Neuron (in vitro differentiated cells): ENCODE results near the gene LARGE1.

ENCODE experiments used
- H2AFZ ChIP-seq: one replicate; pipeline ENCODE4 v1.6.1; 2013; ENCODE audit warnings: low read depth, mild to moderate bottlenecking, inconsistent platforms, low read length, moderate library complexity
- H3K27me3 ChIP-seq: one replicate; pipeline ENCODE4 v1.6.1; 2013; ENCODE audit warnings: low read length; ENCODE audit not compliant: insufficient read depth
- H3K36me3 ChIP-seq: one replicate; pipeline ENCODE4 v1.6.1; 2013; ENCODE audit warnings: low read length; ENCODE audit not compliant: insufficient read depth
- H3K4me1 ChIP-seq: one replicate; pipeline ENCODE4 v1.6.1; 2013; ENCODE audit warnings: low read length; ENCODE audit not compliant: insufficient read depth
- H3K4me3 ChIP-seq: 2 replicates; pipeline ENCODE4 v1.5.1; 2013; ENCODE audit warnings: mild to moderate bottlenecking, low read length, moderate library complexity
- H3K9me3 ChIP-seq: one replicate; pipeline ENCODE4 v1.6.1; 2013; ENCODE audit warnings: low read length

LARGE1 gene

GRCh38 chr22:33426451-33426850 lies 493.8 kb downstream of the LARGE1 start:
- Histone ChIP-seq H3K4me1 (no peaks in the 10 kb centered on the region), H3K36me3 (peaks cover 12% of the 10 kb centered on the region), H3K27me3 (no peaks in the 10 kb centered on the region), H3K9me3 (no peaks in the 10 kb centered on the region), H3K4me3 (no peak overlapping the region), H2AFZ (no peak overlapping the region)

- H2AFZ ChIP-seq, result no peak overlapping the region
- no peaks in the 10 kb centered on the region for H3K27me3 ChIP-seq
- H3K4me1 ChIP-seq, result no peaks in the 10 kb centered on the region
- H3K9me3 ChIP-seq, result peaks cover 3% of the 10 kb centered on the region
- H3K4me3 ChIP-seq, result no peak overlapping the region
- H3K36me3 ChIP-seq, result no peaks in the 10 kb centered on the region
Observed at GRCh38 chr22:33421859-33422258, 498.4 kb downstream of the LARGE1 start.

DNA sequence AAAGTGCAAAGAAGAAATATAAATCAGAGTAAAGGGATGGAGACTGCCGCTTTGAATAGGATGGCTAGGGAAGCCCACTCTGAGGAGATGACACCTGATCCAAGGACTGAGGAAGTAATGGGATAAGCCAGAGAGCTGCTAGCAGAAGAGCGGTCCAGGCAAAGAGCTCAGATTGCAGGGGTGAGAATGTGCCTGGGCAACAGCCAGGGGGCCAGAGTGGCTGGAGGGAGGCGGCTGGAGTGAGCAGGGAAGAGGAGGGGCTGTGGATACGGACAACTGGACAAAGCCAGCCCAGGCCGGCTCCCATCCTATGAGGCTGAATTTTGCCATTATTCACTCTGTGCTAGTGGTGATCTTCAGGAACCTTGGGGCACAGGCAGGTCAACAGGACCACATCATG lies 501.8 kb downstream of the LARGE1 start:
- Histone ChIP-seq H3K9me3 (peaks cover 3% of the 10 kb centered on the region), H3K4me1 (no peaks in the 10 kb centered on the region), H3K36me3 (no peaks in the 10 kb centered on the region), H3K27me3 (no peaks in the 10 kb centered on the region), H3K4me3 (no peak overlapping the region), H2AFZ (no peak overlapping the region)

DNA sequence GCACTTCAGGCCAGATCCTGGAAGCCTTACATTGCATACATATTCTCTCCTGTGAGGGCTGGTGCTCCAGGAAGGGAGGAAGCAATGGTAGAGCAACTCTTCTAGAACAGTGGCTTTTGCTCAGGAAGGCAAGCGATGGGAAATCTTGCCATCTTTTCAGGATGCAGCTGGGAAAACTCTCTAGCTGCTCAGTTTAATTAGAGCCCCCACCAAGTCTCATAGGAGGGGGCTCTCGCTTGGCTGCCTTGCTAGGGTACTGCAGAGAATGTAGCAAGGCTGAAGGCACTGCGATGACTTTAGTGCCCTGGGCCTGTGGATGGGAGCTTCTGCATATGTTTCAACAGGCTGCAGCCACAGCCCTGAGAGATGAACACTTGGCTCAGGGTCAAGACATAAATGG lies 504.9 kb downstream of the LARGE1 start:
- H3K4me3 ChIP-seq, result no peak overlapping the region
- no peaks in the 10 kb centered on the region for H3K27me3 ChIP-seq
- H3K9me3 ChIP-seq, result peaks cover 3% of the 10 kb centered on the region
- no peak overlapping the region for H2AFZ ChIP-seq
- no peaks in the 10 kb centered on the region for H3K4me1 ChIP-seq
- no peaks in the 10 kb centered on the region for H3K36me3 ChIP-seq

GRCh38 chr22:33409079-33409478 lies 511.2 kb downstream of the LARGE1 start:
- no peak overlapping the region for H3K4me3 ChIP-seq
- H3K36me3 ChIP-seq, result no peaks in the 10 kb centered on the region
- H3K9me3 ChIP-seq, result no peaks in the 10 kb centered on the region
- no peaks in the 10 kb centered on the region for H3K27me3 ChIP-seq
- H3K4me1 ChIP-seq, result peaks cover 15% of the 10 kb centered on the region
- no peak overlapping the region for H2AFZ ChIP-seq

DNA sequence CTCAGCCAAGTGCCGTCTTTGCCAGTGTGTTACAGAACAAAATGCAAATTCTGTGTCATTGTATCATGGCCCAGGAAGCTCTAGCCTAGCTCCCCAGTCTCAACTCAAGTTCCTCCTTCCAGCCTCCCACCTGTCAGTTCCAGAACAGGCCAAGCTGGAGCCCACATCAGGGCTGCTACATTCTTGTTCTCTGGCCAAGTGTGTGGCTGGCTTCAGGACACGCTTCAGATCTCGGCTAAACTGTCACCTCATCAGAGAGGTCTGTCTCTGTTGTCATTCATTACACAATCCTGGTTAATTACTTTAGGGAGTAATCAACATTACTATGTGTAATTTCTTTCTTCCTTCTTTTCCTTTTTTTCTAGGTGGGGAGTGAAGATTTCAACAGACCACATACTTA lies 515.1 kb downstream of the LARGE1 start:
- H3K27me3 ChIP-seq, result no peaks in the 10 kb centered on the region
- peaks cover 15% of the 10 kb centered on the region for H3K4me1 ChIP-seq

GRCh38 chr22:33404723-33405122 lies 515.6 kb downstream of the LARGE1 start:
- peaks cover 2% of the 10 kb centered on the region for H3K9me3 ChIP-seq
- no peak overlapping the region for H3K4me3 ChIP-seq
- H3K36me3 ChIP-seq, result no peaks in the 10 kb centered on the region
- no peak overlapping the region for H2AFZ ChIP-seq
- H3K4me1 ChIP-seq, result peaks cover 15% of the 10 kb centered on the region
- H3K27me3 ChIP-seq, result no peaks in the 10 kb centered on the region

More for the DNA sequence above, 515.1 kb downstream of the LARGE1 start:
- Histone ChIP-seq H3K9me3 (no peaks in the 10 kb centered on the region), H2AFZ (no peak overlapping the region), H3K4me3 (no peak overlapping the region), H3K36me3 (no peaks in the 10 kb centered on the region)

GRCh38 chr22:33402325-33402724 lies 518.0 kb downstream of the LARGE1 start:
- H3K4me1 ChIP-seq, result peaks cover 15% of the 10 kb centered on the region
- H3K9me3 ChIP-seq, result peaks cover 2% of the 10 kb centered on the region
- no peaks in the 10 kb centered on the region for H3K27me3 ChIP-seq
- H3K36me3 ChIP-seq, result no peaks in the 10 kb centered on the region
- H3K4me3 ChIP-seq, result no peak overlapping the region
- H2AFZ ChIP-seq, result no peak overlapping the region

- Histone ChIP-seq H3K27me3 (no peaks in the 10 kb centered on the region), H2AFZ (no peak overlapping the region), H3K4me3 (no peak overlapping the region), H3K4me1 (peaks cover 15% of the 10 kb centered on the region), H3K9me3 (peaks cover 2% of the 10 kb centered on the region), H3K36me3 (no peaks in the 10 kb centered on the region)
Observed at GRCh38 chr22:33401291-33401690, 519.0 kb downstream of the LARGE1 start.

GRCh38 chr22:33400891-33401290 lies 519.4 kb downstream of the LARGE1 start:
- H3K9me3 ChIP-seq, result peaks cover 2% of the 10 kb centered on the region

DNA sequence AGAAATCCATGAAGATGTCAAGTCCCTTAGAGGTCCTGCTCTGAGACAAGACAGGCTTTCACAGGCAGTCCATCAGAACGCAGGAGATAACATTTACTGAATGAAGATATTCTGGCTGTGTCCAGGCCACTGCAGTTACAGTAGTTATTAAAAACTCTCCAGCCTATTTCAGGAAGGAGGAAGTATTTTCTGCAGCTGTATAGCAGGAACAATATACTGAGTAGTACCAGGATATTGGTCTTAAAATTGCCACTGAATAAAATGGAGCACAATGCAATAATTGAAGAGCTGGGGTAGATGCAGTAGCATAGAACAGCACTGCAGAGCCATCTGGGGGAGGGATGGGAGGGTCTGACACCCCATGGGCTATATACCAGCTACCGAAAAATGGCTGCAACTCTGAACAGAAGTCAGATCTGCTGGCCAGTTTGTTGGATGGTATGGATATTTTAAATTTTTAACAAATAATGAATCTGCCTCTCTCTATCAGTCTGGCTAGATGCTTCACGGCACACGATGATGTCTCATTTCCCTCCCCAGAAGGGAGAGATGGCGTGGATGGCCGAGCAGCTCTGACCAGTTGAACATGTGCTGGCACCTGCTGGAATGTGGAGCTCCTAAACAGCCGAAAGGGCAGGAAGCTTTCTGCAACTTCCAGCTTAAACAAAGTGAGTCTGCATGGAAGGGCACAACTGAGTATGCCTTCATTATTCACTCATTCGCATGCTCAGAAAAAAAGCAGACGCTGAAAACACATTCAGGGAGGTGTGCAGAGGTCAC lies 520.0 kb downstream of the LARGE1 start:
- Histone ChIP-seq H3K27me3 (no peaks in the 10 kb centered on the region), H2AFZ (no peak overlapping the region), H3K9me3 (peaks cover 2% of the 10 kb centered on the region), H3K4me1 (peaks cover 18% of the 10 kb centered on the region), H3K36me3 (no peaks in the 10 kb centered on the region), H3K4me3 (no peak overlapping the region)

More at GRCh38 chr22:33400891-33401290, 519.4 kb downstream of the LARGE1 start:
- Histone ChIP-seq H3K27me3 (no peaks in the 10 kb centered on the region), H3K4me3 (no peak overlapping the region), H2AFZ (no peak overlapping the region), H3K4me1 (peaks cover 17% of the 10 kb centered on the region), H3K36me3 (no peaks in the 10 kb centered on the region)

DNA sequence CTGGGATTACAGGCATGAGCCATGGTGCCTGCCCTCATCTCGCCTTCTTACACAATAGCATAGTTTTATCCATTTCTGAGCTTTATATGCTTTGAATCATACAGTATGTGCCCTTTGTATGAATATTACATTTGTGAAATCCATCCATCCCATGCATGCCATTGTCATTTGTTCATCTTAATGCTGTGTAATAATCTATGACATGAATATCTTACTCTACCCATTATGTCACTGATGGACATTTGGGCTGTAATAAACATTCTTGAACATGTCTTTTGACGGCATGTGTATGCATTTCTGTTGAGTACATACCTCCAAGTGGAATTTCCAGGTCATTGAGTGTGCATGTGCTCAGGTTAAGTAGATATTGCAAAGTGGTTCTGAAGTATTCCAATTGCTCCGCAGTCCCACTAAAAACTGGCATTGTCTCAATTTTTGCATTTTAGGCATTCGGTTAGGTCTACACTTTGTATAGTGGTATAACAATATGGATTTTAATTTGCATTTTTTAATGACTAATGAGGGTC lies 522.8 kb downstream of the LARGE1 start:
- Histone ChIP-seq H3K4me1 (peaks cover 21% of the 10 kb centered on the region), H3K27me3 (no peaks in the 10 kb centered on the region), H2AFZ (no peak overlapping the region), H3K9me3 (peaks cover 2% of the 10 kb centered on the region), H3K36me3 (no peaks in the 10 kb centered on the region), H3K4me3 (no peak overlapping the region)

DNA sequence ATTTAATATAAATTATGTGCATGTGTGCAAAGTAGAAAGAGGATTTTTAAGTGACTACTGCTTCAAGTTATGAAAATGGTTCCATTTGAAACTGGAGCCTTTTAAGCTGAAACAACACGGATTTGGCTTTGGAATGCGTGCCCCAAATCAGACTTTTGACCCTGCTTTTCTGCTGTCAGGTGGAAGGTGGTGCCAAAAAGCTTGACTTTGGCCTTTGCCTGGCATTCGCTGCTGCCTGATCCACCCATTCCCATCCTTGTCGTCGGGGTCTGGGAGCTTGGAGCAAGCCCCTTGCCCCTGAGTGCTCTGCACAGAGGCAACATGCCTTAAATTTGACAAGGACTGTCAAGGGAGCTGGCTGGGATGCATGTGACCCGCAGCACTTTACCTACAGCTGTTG lies 526.8 kb downstream of the LARGE1 start:
- Histone ChIP-seq H2AFZ (no peak overlapping the region), H3K9me3 (no peaks in the 10 kb centered on the region)

DNA sequence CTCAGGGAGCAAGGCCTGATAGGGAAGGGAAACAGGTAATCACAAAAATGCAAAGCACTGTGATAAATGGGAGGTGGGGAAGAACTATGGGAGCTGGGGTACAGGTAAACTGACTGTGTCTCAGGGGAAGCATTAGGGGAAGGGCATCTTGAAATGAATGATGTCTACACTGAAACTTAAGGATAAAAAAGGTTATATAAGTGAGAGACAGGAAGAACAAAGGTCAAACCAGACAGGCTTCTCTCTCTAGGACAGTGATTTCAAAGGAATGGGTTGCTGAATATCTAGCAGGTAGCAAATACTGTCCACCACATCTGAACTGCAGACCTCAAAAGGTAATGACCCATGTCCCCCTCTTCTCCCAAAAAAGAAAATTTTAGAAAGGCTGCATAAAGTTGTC lies 529.0 kb downstream of the LARGE1 start:
- Histone ChIP-seq H2AFZ (no peak overlapping the region), H3K4me3 (no peak overlapping the region), H3K36me3 (no peaks in the 10 kb centered on the region), H3K4me1 (peaks cover 6% of the 10 kb centered on the region), H3K9me3 (no peaks in the 10 kb centered on the region), H3K27me3 (no peaks in the 10 kb centered on the region)

More for the DNA sequence above, 526.8 kb downstream of the LARGE1 start:
- Histone ChIP-seq H3K4me1 (peaks cover 17% of the 10 kb centered on the region), H3K36me3 (no peaks in the 10 kb centered on the region), H3K4me3 (no peak overlapping the region), H3K27me3 (no peaks in the 10 kb centered on the region)
